Middle frontal gyrus (tissue), 1 donor: Measurements from ENCODE around the gene CYP3A7.
"Not testable (repeated sequence)": the region's sequence is repeated elsewhere in the genome, so short reads cannot be mapped to it uniquely, and the experiment has no call there.

Experiments used
- DNase-seq: peaks from one replicate; pipeline ENCODE4 v3.0.0-alpha.2; 2015; ENCODE audit warnings: low spot score; ENCODE audit errors: extremely low spot score

CYP3A7 gene

GRCh38 chr7:99674995-99675742 is 59.8 kb downstream of the CYP3A7 start:
- no peak for DNase-seq

GRCh38 chr7:99672573-99672972 is 62.4 kb downstream of the CYP3A7 start:
- no peak for DNase-seq

GRCh38 chr7:99669782-99670181 is 65.2 kb downstream of the CYP3A7 start:
- DNase-seq = no peak

- DNase-seq = no peak
Observed at GRCh38 chr7:99668541-99668940, 66.5 kb downstream of the CYP3A7 start.

GRCh38 chr7:99667179-99667578 is 67.8 kb downstream of the CYP3A7 start:
- DNase-seq = no peak

GRCh38 chr7:99666013-99666395 is 69.0 kb downstream of the CYP3A7 start:
- no peak for DNase-seq

GRCh38 chr7:99665312-99666012 is 69.5 kb downstream of the CYP3A7 start:
- no peak for DNase-seq

- DNase-seq = not testable (repeated sequence)
Observed at GRCh38 chr7:99657879-99658278, 77.1 kb downstream of the CYP3A7 start.
